Breast epithelium (tissue), 3 donors: ENCODE data around the gene ZNF418.

Experiments
- POLR2A ChIP-seq: fragments of 450-650 bp; IDR thresholded peaks from one replicate; pipeline ENCODE4 v1.6.1; 2016; ENCODE audit warnings: antibody characterized with exemption, mild to moderate bottlenecking, moderate library complexity
- TF ChIP-seq, protein P1 (sequence below), 3 donors: fragments of 450-650 bp; IDR thresholded peaks; one replicate each; pipeline ENCODE4 v1.5.1; 2016 to 2017; ENCODE audit warnings: antibody characterized with exemption in 3 of 3, mild to moderate bottlenecking in 3 of 3, moderate library complexity in 3 of 3

DNA sequence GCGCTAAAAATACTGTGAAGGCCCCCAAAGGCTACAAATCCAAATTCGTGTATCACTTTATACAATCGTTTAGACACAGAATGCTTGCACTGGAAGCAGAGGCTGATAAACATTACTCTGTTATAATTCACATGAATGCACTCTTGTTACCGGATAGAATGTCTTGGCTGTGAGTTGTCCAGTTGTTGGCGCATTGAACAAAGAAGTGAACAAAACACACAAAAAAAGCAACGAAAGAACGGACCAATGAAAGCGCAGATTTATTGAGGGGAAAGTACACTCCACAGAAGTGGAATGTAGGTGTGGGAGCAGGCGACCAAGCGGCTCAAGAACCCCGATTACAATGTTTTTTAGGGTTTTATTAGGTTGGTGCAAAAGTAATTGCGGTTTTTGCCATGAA lies 529 bp upstream of the ZNF418 start:
- TF ChIP-seq, protein P1, sequence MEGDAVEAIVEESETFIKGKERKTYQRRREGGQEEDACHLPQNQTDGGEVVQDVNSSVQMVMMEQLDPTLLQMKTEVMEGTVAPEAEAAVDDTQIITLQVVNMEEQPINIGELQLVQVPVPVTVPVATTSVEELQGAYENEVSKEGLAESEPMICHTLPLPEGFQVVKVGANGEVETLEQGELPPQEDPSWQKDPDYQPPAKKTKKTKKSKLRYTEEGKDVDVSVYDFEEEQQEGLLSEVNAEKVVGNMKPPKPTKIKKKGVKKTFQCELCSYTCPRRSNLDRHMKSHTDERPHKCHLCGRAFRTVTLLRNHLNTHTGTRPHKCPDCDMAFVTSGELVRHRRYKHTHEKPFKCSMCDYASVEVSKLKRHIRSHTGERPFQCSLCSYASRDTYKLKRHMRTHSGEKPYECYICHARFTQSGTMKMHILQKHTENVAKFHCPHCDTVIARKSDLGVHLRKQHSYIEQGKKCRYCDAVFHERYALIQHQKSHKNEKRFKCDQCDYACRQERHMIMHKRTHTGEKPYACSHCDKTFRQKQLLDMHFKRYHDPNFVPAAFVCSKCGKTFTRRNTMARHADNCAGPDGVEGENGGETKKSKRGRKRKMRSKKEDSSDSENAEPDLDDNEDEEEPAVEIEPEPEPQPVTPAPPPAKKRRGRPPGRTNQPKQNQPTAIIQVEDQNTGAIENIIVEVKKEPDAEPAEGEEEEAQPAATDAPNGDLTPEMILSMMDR (IDR thresholded peaks at IDR 0.05) = no peak
- no peak for TF ChIP-seq POLR2A
